ENCODE measurements around the gene DENND1A.

DNA sequence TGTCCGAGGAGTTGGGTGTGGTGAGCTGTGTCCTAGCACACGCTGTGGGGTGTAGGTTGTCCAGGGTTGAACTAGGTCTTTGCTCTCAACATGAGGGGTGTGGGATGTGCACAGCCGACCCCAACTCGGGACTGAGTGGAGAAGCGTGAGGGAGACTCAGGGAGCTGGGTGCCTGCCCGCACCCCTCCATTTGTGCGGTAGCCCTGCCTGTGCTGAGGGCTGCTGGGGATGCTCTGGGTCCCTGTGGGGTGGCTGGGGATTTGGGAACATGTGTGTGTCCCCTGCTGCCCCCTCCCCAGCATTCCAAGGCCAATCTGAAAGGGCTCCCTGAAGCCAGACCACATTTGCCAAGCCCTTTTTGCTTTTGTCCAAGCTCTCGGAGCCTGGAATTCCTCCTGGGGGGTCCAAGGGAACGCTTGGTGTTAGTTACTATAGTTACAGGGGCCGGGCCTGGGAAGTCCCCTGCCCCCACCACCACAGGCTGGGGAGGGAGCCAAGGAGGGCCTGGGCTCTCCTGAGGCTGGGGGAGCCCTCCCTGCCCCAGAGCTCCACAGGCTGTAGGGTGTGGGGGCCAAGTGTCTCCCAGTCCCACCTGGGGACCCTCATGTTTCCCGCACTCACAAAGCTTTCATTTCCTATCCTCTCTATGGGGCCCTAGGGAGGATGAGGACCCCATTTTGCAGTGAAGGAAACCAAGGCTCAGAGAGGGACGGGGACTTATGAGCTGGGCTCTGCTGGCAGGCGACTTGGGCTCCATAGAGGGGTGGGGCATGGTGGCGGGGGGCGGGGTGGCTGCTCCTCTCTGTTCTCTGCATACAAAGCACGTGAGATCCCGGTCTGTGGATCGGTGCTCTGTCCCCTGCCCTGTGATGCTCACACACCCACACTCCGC, 572.8 kb downstream of the DENND1A start:
- no peak for TF ChIP-seq TARDBP (IDR thresholded peaks at IDR 0.05)
- no peak for TF ChIP-seq CTBP1 (IDR thresholded peaks at IDR 0.05; ENCODE audit: borderline replicate concordance)
- no peak for TF ChIP-seq SP1 (IDR thresholded peaks at IDR 0.05)
- TF ChIP-seq HDGF (IDR thresholded peaks at IDR 0.05; ENCODE audit: borderline replicate concordance): no peak
- no peak for TF ChIP-seq ZNF384 (IDR thresholded peaks at IDR 0.05)
- no peak for TF ChIP-seq FOXM1 (IDR thresholded peaks at IDR 0.05; ENCODE audit: borderline replicate concordance)
- no peak for TF ChIP-seq NFRKB (IDR thresholded peaks at IDR 0.05)
- TF ChIP-seq L3MBTL2 (conservative IDR thresholded peaks at IDR 0.05): no peak
- no peak for TF ChIP-seq ELF4 (IDR thresholded peaks at IDR 0.05)
- TF ChIP-seq ARNT (IDR thresholded peaks at IDR 0.05): no peak

All from HEK293T (cell line).